Epithelial cell of esophagus (primary cell): ENCODE measurements around the gene LYRM9.

Experiments used
- DNase-seq: peaks from one replicate; pipeline ENCODE4 v3.0.0; 2010; ENCODE audit warnings: low read depth
- H3K4me3 ChIP-seq: 2 replicates; pipeline ENCODE4 v1.5.1; 2011; ENCODE audit warnings: mild to moderate bottlenecking, low read length, control low read depth
- CTCF ChIP-seq: IDR thresholded peaks from 2 replicates; pipeline ENCODE4 v1.5.1; 2011; ENCODE audit warnings: low read depth, mild to moderate bottlenecking, low read length, control low read depth, inconsistent platforms; ENCODE audit not compliant: insufficient read depth; ENCODE audit errors: missing control alignments

LYRM9 gene

DNA sequence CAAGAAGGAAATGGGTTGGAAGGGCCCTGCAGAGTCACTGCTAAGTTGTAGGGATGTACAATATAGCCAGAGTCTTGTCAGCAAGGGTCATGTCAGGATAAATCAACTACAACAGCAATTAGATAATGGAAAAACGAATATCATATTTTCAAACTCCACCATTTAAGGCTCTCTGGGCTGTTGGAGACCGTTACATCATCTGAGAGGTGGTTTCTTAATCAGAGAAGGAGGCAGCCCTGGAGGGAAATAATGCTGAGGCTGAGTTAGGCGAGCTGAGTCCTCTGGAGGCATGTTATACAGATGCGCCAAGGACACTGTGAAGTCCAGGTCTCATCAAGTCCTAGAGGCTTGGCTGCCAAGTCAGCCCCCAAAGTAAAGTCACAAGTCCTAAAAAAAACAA, 30.3 kb downstream of the LYRM9 start:
- no peak for DNase-seq
- H3K4me3 ChIP-seq = no peak overlapping the region
- TF ChIP-seq CTCF = no peak

DNA sequence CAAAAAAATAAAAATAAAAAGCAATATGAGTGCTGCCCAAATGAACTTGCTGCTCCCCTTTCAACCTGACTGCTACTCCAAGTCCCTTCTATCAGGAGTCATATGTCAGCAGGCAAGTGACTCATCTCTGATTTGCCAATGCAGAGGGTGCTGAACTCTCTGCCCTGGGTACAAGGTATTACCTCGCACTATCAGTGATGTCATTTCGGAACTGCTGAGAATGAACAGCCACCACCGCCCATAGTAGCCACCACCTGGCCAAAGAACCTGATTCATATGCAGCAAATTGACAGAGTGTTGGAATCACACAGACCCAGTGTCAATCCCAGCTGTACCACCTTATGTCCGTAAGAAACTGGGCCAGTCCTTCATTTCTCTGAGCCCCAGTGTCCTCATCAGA, 31.2 kb downstream of the LYRM9 start:
- no peak for TF ChIP-seq CTCF
- peak; percentile 63 for DNase-seq
- no peak overlapping the region for H3K4me3 ChIP-seq

- peak; percentile 45 for DNase-seq
- H3K4me3 ChIP-seq = no peak overlapping the region
- no peak for TF ChIP-seq CTCF
Observed at GRCh38 chr17:27860971-27861664, 32.0 kb downstream of the LYRM9 start.

- no peak for DNase-seq
- TF ChIP-seq CTCF = no peak
- no peak overlapping the region for H3K4me3 ChIP-seq
Observed at GRCh38 chr17:27858621-27859305, 34.4 kb downstream of the LYRM9 start.

GRCh38 chr17:27856676-27857432, 36.3 kb downstream of the LYRM9 start:
- TF ChIP-seq CTCF = no peak
- no peak overlapping the region for H3K4me3 ChIP-seq
- DNase-seq = no peak

- no peak overlapping the region for H3K4me3 ChIP-seq
- TF ChIP-seq CTCF = no peak
- no peak for DNase-seq
Observed at GRCh38 chr17:27855454-27855853, 37.7 kb downstream of the LYRM9 start.
